Immature natural killer cell (primary cell): ENCODE results near the gene RNU11. TPM values are rescaled to one million over a fixed set of nuclear protein-coding genes. Genes with fewer than 3 reads are reported as not detected.
A peak's percentile ranks its signal among the peaks of the same experiment; 100 is the strongest.
"Not testable (repeated sequence)": the region's sequence is repeated elsewhere in the genome, so short reads cannot be mapped to it uniquely, and the experiment has no call there.

ENCODE experiments used
- DNase-seq, 3 donors: peaks; one replicate each; pipeline ENCODE4 v3.0.0; 2022; ENCODE audit warnings: mixed read lengths in 1 of 3
- H3K27ac Mint-ChIP-seq, 6 donors: one replicate each; pipeline ENCODE4 v1.8.0; 2020; ENCODE audit warnings: mixed read lengths in 6 of 6, mild to moderate bottlenecking in 5 of 6, inconsistent platforms in 4 of 6, moderate library complexity in 3 of 6
- H3K27me3 Mint-ChIP-seq, 3 donors: one replicate each; pipeline ENCODE4 v1.8.0; 2020 to 2021; ENCODE audit warnings: low read depth in 3 of 3, mild to moderate bottlenecking in 3 of 3, mixed read lengths in 3 of 3, moderate library complexity in 3 of 3, inconsistent platforms in 1 of 3
- H3K36me3 Mint-ChIP-seq, 3 donors: one replicate each; pipeline ENCODE4 v1.8.0; 2020; ENCODE audit warnings: mixed read lengths in 3 of 3, inconsistent platforms in 2 of 3, mild to moderate bottlenecking in 2 of 3
- H3K4me1 Mint-ChIP-seq, 2 donors: one replicate each; pipeline ENCODE4 v1.8.0; 2020; ENCODE audit warnings: inconsistent platforms in 2 of 2, mild to moderate bottlenecking in 2 of 2, mixed read lengths in 2 of 2, moderate library complexity in 1 of 2
- H3K4me3 Mint-ChIP-seq, 5 donors: one replicate each; pipeline ENCODE4 v1.8.0; 2020; ENCODE audit warnings: mild to moderate bottlenecking in 5 of 5, mixed read lengths in 5 of 5, inconsistent platforms in 3 of 5, moderate library complexity in 3 of 5
- H3K9me3 Mint-ChIP-seq, 6 donors: one replicate each; pipeline ENCODE4 v1.8.0; 2020; ENCODE audit warnings: mild to moderate bottlenecking in 6 of 6, mixed read lengths in 6 of 6, inconsistent platforms in 4 of 6, moderate library complexity in 3 of 6
- polyA plus RNA-seq, 3 donors: library from polyadenylated mRNA; unstranded; fragments of 300-500 nt; fragmentation: Illumina TruSeq; gene quantifications; one replicate each; pipeline ENCODE4 v1.2.3, GENCODE V29; 2021

Gene RNU11
- polyA plus RNA-seq, 3 donors from 2014 or later, result not detected

- H3K27ac Mint-ChIP-seq, result peak overlapping the region; percentile 97 to 100 (median 98)
- peaks cover 65 to 68% of the 10 kb centered on the region in 2 donors for H3K4me1 Mint-ChIP-seq
- no peaks in the 10 kb centered on the region for H3K9me3 Mint-ChIP-seq
- peak overlapping the region in 4 of 5 donors; percentile 98 to 100 (median 98) for H3K4me3 Mint-ChIP-seq
- no peak for DNase-seq
- peaks cover 12 to 33% (median 23%) of the 10 kb centered on the region in 3 donors for H3K27me3 Mint-ChIP-seq
- H3K36me3 Mint-ChIP-seq, result no peaks in the 10 kb centered on the region
These were observed 3.9 kb upstream of the RNU11 start for GRCh38 chr1:28644494-28644893.

DNA sequence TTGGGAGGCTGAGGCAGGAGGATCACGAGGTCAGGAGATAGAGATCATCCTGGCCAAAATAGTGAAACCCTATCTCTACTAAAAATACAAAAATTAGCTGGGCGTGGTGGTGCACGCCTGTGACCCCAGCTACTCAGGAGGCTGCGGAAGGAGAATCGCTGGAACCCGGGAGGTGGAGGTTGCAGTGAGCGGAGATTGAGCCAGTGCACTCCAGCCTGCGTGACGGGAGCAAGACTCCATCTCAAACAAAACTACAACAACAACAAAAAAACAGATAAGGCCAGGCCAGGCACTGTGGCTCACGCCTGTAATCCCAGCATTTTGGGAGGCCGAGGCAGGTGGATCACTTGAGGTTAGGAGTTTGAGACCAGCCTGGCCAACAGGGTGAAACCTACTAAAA lies 3.0 kb upstream of the RNU11 start:
- Mint-ChIP-seq H3K27ac (peak overlapping the region in 1 of 6 donors; percentile 16), H3K27me3 (peaks cover 12 to 33% (median 23%) of the 10 kb centered on the region in 3 donors), H3K4me1 (peaks cover 58 to 62% of the 10 kb centered on the region in 2 donors)
- H3K9me3 Mint-ChIP-seq, DNase-seq, H3K36me3 Mint-ChIP-seq, H3K4me3 Mint-ChIP-seq: not testable (repeated sequence)

DNA sequence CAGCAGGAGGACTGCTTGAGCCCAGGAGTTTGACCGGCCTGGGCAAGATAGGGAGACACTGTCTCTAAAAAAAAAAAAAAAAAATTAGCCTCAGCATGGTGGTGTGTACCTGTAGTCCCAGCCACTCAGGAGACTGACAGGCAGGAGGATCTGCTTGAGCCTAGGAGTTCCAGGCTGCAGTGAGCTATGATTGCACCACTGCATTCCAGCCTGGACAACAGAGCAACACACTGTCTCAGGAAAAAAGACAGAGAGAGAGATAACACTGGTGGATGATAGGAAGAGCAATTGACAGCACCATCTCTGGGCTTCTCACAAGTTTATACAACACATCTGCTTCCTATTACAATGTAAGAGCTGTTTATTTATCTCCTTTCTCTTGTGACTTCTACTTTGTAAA lies 2.4 kb upstream of the RNU11 start:
- no peaks in the 10 kb centered on the region for H3K36me3 Mint-ChIP-seq
- H3K27me3 Mint-ChIP-seq, result peaks cover 12 to 33% (median 23%) of the 10 kb centered on the region in 3 donors
- H3K27ac Mint-ChIP-seq, result peak overlapping the region in 4 of 6 donors; percentile 39 to 71 (median 48)
- peak overlapping the region in 2 of 5 donors; percentile 25 to 53 for H3K4me3 Mint-ChIP-seq
- peaks cover 52 to 56% of the 10 kb centered on the region in 2 donors for H3K4me1 Mint-ChIP-seq
- H3K9me3 Mint-ChIP-seq, result no peaks in the 10 kb centered on the region
- DNase-seq, result no peak

DNA sequence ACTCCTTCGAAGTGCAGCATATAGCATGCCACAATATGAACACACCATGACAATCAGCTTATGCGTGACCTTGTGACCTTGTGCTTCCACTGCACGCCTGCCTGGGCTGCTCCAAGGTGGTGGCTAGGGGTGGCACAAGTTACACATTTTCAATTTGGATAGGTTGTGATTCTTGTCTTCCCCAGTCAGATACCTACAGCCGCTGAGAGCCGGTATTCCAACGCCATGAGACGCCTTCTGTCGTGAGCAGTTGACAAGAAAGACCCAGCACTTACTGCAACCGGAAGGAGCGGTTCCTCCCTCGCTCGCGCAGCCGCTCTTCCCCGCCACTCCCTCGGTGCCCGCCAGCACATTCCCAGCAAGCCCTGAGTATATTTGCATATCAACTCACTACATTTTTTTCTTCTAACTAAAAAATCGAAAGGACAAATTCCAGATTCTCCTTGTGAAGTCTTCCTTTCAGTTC lies 359 bp upstream of the RNU11 start:
- H3K36me3 Mint-ChIP-seq, result no peaks in the 10 kb centered on the region
- H3K9me3 Mint-ChIP-seq, result no peaks in the 10 kb centered on the region
- peak; percentile 92 to 96 (median 95) for DNase-seq
- peaks cover 11 to 22% (median 19%) of the 10 kb centered on the region in 3 donors for H3K27me3 Mint-ChIP-seq
- peak overlapping the region; percentile 95 to 100 (median 98) for H3K27ac Mint-ChIP-seq
- H3K4me1 Mint-ChIP-seq, result peaks cover 35 to 40% of the 10 kb centered on the region in 2 donors
- H3K4me3 Mint-ChIP-seq, result peak overlapping the region; percentile 83 to 89 (median 85)

DNA sequence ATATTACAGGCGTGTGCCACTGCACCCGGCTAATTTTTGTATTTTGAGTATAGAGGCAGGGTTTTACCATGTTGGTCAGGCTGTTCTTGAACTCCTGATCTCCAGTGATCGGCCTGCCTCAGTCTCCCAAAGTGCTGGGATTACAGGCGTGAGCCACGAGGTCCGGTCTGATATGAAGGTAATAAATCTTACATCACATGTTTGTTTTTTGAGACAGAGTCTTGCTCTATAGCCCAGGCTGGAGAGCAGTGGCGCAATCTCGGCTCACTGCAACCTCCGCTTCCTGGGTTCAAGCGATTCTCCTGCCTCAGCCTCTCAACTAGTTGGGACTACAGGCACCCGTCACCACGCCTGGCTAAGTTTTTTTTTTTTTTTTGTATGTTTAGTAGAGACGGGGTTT lies 4.7 kb downstream of the RNU11 start:
- H3K4me1 Mint-ChIP-seq, result peaks cover 12% of the 10 kb centered on the region in 2 donors
- H3K9me3 Mint-ChIP-seq, H3K27me3 Mint-ChIP-seq, DNase-seq, H3K36me3 Mint-ChIP-seq, H3K4me3 Mint-ChIP-seq, H3K27ac Mint-ChIP-seq: not testable (repeated sequence)

DNA sequence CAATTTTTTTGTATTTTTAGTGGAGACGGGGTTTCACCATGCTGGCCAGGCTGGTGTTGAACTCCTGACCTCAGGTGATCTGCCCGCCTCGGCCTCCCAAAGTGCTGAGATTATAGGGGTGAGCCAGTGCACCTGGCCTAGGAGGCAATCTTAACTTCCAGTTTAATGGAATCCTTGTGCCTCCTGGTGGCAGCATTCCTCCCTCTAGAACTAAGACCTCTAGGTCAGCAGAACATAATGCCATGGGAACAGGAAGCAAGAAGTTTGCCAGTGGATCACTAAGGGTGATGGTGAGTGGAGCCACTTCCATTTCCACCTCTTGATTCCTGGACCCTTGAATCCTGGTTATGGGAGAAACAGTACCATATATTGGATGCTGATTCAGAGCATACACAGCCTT lies 5.5 kb downstream of the RNU11 start:
- not testable (repeated sequence) for H3K27ac Mint-ChIP-seq, H3K4me1 Mint-ChIP-seq, H3K27me3 Mint-ChIP-seq, DNase-seq, H3K4me3 Mint-ChIP-seq, H3K9me3 Mint-ChIP-seq, H3K36me3 Mint-ChIP-seq

- H3K4me1 Mint-ChIP-seq, H3K36me3 Mint-ChIP-seq, H3K27ac Mint-ChIP-seq, DNase-seq, H3K27me3 Mint-ChIP-seq, H3K4me3 Mint-ChIP-seq, H3K9me3 Mint-ChIP-seq: not testable (repeated sequence)
These were observed 7.3 kb downstream of the RNU11 start for GRCh38 chr1:28655448-28656311.

GRCh38 chr1:28656335-28656734 lies 7.9 kb downstream of the RNU11 start:
- no peaks in the 10 kb centered on the region for H3K27me3 Mint-ChIP-seq
- no peaks in the 10 kb centered on the region for H3K36me3 Mint-ChIP-seq
- H3K27ac Mint-ChIP-seq, result no peak overlapping the region
- no peaks in the 10 kb centered on the region for H3K9me3 Mint-ChIP-seq
- no peak overlapping the region for H3K4me3 Mint-ChIP-seq
- H3K4me1 Mint-ChIP-seq, result no peaks in the 10 kb centered on the region
- DNase-seq, result no peak

- Mint-ChIP-seq H3K36me3 (no peaks in the 10 kb centered on the region), H3K4me3 (no peak overlapping the region), H3K4me1 (peaks cover 8% of the 10 kb centered on the region in 2 donors), H3K27me3 (peaks cover 3 to 8% (median 5%) of the 10 kb centered on the region in 3 donors), H3K9me3 (no peaks in the 10 kb centered on the region), H3K27ac (no peak overlapping the region)
- DNase-seq, result no peak
These were observed 15.6 kb downstream of the RNU11 start for GRCh38 chr1:28663871-28664470.

GRCh38 chr1:28666806-28667205 lies 18.4 kb downstream of the RNU11 start:
- H3K9me3 Mint-ChIP-seq, result no peaks in the 10 kb centered on the region
- peak overlapping the region in 3 of 6 donors; percentile 55 to 64 (median 58) for H3K27ac Mint-ChIP-seq
- H3K36me3 Mint-ChIP-seq, result no peaks in the 10 kb centered on the region
- H3K4me1 Mint-ChIP-seq, result peaks cover 20 to 22% of the 10 kb centered on the region in 2 donors
- DNase-seq, result no peak
- H3K27me3 Mint-ChIP-seq, result peaks cover 5 to 16% (median 13%) of the 10 kb centered on the region in 3 donors
- peak overlapping the region in 2 of 5 donors; percentile 21 to 54 for H3K4me3 Mint-ChIP-seq

GRCh38 chr1:28668191-28668955 lies 20.0 kb downstream of the RNU11 start, which contains the start of gene GMEB1:
Gene GMEB1 (plus strand): TSS chr1:28668784. CDS start chr1:28683613, 14,829 bp downstream.
- H3K36me3 Mint-ChIP-seq, result no peaks in the 10 kb centered on the region
- peak within 1 kb of the TSS; percentile 92 to 100 (median 94) for H3K4me3 Mint-ChIP-seq
- peaks cover 7 to 16% (median 13%) of the 10 kb centered on the region in 3 donors for H3K27me3 Mint-ChIP-seq
- H3K9me3 Mint-ChIP-seq, result no peaks in the 10 kb centered on the region
- peak within 1 kb of the TSS; percentile 98 to 99 (median 99) for H3K27ac Mint-ChIP-seq
- peak; percentile 85 to 88 (median 87) for DNase-seq
- peaks cover 20 to 22% of the 10 kb centered on the region in 2 donors for H3K4me1 Mint-ChIP-seq

GRCh38 chr1:28668956-28669723 lies 20.7 kb downstream of the RNU11 start:
- peak overlapping the region; percentile 91 to 100 (median 94) for H3K4me3 Mint-ChIP-seq
- peaks cover 7 to 13% (median 13%) of the 10 kb centered on the region in 3 donors for H3K27me3 Mint-ChIP-seq
- no peaks in the 10 kb centered on the region for H3K9me3 Mint-ChIP-seq
- peak overlapping the region; percentile 95 to 99 (median 98) for H3K27ac Mint-ChIP-seq
- peak in 1 of 3 donors; percentile 40 for DNase-seq
- no peaks in the 10 kb centered on the region for H3K36me3 Mint-ChIP-seq
- H3K4me1 Mint-ChIP-seq, result peaks cover 20 to 22% of the 10 kb centered on the region in 2 donors
